ENCODE measurements around the gene MMP24OS. TPM values are rescaled to one million over a fixed set of nuclear protein-coding genes. Genes with fewer than 3 reads are reported as not detected.

MMP24OS gene
- total RNA-seq, 1 donor from 2014 or later = 63.4 TPM

DNA sequence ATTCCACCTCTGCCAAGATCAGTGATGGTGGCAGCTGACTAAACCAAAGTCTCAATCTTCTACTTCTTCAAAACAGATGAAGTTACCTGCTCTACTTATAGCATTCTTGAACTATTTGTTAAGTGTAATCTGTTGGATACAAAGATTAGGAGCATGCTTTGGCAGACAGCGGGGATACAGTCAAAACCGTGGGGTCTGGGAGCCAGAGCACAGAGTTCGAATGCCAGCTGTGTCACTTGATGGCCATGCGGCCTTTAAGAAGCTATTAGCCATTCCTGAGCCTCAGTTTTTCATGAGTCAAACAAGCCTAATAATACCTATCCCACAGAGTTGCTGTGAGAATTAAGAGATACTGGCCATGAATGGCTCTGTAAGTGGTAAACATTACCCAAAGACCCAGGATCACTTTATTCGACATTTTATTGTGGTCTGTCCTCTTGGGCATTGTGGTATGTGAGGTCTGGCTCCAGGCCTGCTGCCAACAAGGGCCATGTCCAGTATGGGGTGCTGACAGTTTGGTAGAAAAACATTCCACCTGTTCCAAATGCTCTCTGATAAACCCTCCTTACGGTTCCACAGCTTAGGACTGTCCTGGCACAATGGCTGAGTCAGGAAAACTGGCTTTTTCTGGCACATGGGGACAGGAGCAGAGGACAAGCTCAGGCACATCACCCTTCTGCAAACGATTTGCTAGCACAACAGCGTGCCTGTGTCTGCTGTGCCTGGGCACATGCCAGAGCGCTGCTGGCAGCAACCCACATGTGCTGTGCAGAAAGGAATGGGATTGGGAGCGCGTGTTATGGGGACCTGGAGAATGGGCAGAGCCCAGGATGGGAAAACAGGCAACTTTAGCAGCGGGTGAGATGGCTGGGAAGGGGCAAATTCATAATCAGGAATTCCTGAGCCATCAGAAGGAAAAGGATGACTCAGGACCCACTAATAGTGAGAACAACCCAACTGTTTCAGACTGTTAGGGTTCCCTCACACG is 30.0 kb upstream of the MMP24OS start:
- DNase-seq (ENCODE audit: low spot score) = peak; percentile 85
- intact Hi-C loops (cut with DNase I) = no loop called here

DNA sequence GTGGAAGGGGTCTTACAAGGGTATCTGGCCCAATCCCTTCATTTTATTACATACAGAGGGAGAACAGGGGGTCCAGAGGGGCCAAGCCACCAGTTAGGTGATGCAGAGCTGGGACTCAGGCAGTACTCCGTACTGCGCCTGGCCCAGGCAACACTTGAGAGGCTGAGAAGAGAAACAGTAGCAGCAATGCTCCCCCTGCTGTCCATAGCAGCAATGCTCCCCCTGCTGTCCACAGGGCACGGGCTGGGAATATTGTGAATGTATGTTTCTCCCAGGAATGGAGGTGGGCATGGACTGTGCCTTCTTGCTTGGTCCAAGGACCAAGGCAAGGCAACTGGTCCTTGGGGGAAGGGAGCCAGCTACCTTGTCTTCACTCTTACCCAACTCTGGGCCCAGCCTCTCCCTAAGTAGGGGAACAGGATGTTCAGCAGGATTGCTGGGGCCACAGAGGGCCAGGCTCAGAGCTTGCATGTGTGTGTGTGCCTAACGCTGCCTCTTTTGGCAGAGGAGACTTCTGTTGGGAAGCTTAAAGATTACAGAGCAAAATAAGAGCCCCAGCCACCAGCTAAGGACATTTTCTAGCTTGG is 29.1 kb upstream of the MMP24OS start:
- intact Hi-C loops (cut with DNase I) = no loop called here
- no peak for DNase-seq (ENCODE audit: low spot score)

DNA sequence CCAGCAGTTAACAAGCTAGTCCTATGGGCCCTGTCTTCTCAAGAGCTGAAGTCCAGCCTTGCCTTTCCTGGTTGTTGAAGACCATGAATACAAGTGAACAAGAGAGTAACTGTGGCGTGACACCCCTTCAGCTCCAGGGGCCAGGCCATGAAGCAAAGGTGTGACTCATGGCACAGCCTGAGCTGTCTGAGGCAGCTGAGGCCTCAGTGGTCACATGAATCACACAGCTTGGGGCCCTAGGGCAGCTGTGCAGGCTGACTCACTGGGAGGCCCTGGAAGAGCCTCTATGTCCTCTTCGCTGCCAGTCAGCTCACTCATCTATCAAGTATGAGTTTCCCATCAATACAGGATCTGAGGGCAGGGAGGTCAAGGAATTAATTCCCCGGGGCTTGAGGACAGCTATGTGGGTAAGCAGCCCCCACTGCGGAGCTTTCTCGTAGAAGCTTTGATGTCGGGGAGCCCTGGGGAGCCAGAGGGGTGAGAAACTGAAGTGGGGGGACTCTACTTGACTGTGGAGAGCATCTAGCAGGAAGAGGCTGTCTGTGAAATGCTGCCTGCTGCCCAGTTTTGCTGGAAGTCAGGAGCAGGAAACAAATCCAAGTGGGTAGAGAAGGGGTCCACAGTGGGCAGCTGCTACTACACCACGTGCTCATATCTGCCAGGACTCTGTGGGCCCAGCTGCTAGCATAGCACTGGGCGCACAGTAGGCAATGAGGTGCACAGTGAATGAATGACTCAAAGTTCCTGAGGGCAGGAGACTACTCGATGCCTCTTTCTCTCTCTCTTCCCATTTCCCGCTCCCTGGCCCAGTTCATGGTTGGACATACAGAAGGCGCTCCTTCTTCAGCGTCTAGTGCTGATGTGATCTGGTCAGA is 28.0 kb upstream of the MMP24OS start:
- intact Hi-C loops (cut with DNase I) = loop anchor here (2.0 kb wide), 1 partner anchor 141 kb away; no protein-coding TSS in a partner anchor
- DNase-seq (ENCODE audit: low spot score) = no peak

DNA sequence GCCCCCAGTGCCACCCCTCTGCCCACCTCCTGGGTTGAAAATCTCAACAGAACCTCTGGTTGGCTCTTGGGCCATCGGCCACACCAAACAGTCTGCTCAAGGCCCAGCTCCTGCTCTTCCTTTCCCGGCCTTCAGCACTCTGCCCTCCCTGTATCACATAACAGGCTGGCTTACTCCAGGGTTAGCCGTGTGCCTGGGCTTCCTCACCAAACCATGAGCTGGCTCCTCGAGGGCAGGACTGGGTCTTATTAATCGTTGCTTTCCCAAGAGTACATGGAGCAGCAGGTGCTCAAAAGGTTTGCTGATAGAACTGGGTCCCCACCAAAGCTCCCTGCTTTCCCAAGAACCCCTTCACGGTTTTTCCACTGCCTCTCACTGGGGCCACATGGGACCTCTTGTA is 27.0 kb upstream of the MMP24OS start:
- intact Hi-C loops (cut with DNase I) = loop anchor here (2.0 kb wide), 1 partner anchor 142 kb away; no protein-coding TSS in a partner anchor
- no peak for DNase-seq (ENCODE audit: low spot score)

DNA sequence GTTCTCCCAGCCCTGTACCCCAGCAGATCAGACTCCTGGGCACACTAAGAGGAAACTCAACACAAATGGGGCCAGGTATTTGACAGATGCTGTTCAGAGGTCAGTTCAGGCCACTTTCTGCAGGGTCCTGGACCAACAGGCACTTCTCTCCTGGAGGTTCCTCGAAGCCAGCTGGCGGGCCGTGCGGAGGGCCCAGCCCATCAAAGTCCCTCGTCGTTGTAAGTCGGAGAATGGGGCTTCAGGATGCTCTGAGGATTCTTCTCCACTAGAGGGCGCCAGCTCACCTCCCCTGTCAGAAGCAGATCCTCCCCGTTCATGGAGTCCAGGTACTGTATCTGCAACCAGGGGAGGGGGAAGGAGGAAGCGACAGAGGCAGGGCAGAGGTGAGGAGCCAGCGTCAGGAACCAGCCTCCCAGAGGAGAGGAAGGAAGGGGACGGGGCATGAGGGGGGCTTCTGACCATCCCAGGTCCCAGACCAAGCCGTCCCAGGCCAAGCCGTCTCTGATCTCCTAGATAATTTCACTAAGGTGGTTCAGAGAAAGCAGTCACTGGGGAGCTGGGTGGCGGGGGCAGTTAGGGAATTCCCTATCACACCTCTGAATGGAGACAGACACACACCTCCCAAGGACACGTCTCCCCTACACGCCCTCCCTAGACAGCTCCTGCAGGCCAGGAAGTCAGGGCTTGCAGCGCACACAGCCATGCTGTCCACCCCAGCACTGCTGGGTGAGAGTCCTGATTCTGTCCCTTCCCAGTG is 26.0 kb upstream of the MMP24OS start:
- intact Hi-C loops (cut with DNase I) = loop anchor here (2.0 kb wide), 1 partner anchor 143 kb away; no protein-coding TSS in a partner anchor
- DNase-seq (ENCODE audit: low spot score) = peak; percentile 91

DNA sequence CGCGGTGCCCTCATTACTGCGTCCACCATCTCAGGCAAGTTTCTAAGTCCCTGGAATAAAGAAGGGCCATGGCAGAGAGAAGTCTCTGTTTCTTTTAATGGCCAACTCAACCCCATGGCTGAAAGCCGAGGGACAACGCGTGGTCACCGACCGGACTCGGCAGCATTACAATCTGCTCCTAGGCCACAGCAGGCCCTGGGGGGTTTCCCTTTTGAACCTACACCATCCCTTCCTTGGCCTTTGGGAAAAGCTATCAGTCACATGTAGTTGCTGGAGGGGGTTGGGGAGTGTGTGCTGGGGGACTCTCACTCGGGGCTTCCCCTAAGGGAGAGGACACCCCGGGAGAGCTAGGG is 25.4 kb upstream of the MMP24OS start:
- intact Hi-C loops (cut with DNase I) = no loop called here
- no peak for DNase-seq (ENCODE audit: low spot score)

DNA sequence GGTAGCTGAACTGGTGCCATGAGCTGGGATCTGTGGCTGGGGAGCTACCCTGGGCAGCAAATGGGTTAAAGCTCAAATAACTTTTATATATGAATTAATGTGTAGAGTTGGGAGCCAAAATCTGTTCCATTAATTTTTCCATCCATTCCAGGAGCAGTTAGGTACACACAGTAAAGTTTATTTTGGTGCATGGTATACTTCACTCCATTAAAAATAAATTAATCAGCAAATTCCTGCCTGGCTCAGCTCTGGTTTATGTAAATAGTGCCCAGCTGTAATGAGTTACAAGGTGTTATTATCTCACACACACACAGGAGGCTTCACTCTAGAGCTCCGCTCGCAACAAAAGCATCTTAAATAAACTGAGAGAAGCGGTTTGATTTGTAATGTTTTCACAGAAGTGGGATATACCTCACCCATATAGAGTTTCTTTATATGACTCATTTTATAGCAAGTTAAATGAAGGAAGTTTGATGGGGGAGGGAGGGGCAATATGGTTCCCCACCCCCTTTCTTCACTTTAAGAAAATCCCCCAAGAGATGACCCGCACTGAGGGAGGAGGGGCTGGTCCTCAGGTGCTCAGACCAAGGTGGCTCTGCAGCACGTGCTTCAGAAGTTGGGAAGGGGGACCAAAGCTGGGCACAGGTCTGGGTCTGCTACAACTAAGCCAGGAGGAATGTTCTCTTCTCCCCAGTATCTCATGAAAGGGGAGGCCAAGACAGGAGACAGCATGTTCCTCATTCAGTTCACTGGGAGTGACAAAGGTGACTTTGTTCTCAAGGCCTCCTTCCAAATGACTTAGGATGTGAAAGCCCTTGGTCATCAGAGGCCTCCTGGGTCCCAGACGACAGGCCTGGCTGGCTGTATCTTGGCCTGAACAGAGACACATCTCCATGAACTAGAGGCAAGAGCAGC is 24.8 kb upstream of the MMP24OS start:
- DNase-seq (ENCODE audit: low spot score) = no peak
- intact Hi-C loops (cut with DNase I) = no loop called here

DNA sequence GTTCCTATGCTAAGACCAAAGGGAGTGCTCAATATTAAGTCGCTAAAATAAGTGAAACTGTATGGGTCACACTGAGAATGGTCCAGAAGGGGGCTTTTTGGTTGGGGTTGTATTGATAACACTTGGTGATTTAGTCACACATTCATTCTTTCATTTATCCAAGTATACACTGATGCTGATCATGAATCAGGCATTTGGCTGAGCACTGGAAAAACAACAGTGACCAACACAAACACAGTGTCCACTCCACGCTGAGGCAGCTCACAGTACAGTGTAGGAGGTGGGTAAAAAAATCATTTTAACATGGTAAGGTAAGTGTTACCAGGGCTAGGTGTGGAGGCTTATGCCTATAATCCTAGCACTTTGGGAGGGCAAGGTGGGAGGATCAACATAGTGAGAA is 23.5 kb upstream of the MMP24OS start:
- DNase-seq (ENCODE audit: low spot score) = no peak
- intact Hi-C loops (cut with DNase I) = no loop called here

DNA sequence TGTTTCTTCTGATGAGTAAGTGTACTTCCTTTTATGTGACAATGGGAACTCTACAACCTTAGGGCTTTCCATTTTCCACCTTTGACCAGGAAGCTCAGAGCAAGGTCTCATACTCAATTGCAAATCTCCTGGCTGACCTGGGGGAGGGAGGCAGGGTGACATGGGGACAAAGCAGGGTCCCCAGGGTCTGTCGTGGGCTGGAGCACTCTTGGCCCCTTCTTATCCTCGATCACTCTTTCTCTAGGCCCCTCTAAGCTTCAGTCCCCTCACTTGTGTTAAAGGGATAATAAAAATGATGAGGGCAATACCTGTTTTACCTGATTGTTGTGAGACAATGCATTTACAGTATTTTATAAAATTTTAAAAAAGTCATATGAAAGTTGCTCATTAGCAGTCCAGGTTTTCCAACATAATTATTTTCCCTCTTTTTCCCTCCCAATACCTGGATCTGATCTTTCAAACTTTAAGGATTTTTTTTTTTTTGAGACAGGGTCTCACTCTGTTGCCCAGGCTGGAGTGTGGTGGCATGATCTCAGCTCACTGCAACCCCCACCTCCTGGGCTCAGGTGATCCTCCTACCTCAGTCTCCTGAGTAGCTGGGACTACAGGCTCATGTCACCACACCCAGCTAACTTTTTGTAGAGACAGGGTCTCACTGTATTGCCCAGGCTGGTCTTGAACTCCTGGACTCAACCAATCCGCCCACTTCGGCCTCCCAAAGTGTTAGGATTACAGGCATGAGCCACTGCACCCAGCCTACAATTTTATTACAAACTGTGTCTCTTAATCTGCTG is 22.7 kb upstream of the MMP24OS start:
- DNase-seq (ENCODE audit: low spot score) = no peak
- intact Hi-C loops (cut with DNase I) = no loop called here

DNA sequence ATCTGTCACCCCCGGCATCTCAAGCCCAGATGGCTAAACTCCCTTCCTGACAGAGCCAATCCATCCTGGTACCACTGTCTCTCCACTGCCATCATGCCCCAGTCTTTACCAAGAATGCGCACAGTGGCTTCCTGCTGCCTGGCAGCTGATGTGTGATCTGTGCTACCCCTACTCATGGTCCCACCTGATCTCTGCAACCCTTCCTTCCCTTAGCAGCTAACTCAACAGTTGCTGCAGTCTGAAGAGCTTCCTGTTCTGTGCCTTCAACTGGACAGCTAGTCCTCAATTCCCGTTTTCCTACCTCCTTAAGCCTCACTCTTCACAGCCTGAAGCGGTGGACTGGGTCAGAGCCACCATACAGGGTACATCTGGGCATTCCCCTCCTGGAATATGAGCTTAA is 21.9 kb upstream of the MMP24OS start:
- intact Hi-C loops (cut with DNase I) = no loop called here
- DNase-seq (ENCODE audit: low spot score) = no peak

DNA sequence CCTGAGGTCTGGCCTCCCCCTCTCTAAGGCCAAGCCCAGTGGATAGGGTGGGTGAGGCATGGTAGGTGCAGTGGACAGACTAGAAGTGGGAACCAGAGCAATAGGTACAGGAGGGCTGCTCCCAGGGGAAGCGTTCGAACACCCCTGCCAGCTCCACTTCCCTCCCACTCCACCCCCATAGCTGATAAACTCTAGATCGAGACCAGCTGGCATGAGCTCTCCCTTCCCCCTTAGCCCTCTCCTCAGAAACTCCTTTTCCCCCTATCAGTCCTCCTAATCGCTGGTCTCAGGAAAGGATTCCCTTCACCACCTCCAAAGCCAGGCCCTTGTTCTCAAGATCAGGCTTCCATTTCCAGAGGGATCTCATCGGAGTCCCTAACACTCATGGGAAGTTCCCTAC is 20.3 kb upstream of the MMP24OS start:
- no peak for DNase-seq (ENCODE audit: low spot score)

DNA sequence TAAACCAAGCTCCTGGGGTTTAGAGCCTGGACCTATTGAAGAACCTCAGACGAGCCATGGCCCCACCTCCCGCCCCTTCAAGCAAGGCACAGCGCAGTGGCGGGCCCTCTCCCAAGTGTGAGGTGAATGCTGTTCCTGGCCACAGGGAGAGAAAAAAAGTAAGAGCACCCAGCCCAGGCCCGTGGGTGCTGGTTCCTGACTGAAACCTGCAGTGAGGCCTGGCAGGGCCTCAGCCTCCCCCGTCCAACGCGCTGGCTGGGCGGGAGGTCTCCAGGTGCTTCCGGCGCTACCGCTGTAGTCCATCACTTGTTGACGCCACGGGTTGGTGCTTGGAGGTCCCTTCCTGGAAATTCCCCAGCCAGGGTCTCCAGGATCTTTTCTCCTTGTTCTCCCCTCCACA is 19.8 kb upstream of the MMP24OS start:
- no peak for DNase-seq (ENCODE audit: low spot score)
- intact Hi-C loops (cut with DNase I) = no loop called here

More for the DNA sequence above, 20.3 kb upstream of the MMP24OS start:
- intact Hi-C loops (cut with DNase I) = no loop called here

DNA sequence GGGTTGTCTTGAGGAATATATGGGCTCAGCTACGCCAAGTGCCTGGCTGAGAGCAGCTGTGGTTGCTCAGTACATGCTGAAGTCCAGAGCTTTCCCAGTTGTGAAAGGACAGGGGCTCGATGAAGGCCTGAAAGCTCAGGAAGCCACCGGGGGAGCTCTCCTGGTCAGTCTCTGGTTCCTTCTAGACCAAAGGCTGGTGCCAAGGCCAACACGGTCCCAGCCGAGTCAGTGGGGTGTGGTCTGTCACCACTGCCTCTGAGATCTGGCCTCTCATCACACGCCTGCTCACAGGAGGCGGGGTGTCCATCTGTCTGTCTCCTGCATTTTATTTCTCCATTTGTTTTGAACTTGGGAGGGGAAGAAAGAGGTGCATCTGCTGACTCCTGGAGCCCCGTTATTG is 19.2 kb upstream of the MMP24OS start:
- intact Hi-C loops (cut with DNase I) = no loop called here
- no peak for DNase-seq (ENCODE audit: low spot score)

DNA sequence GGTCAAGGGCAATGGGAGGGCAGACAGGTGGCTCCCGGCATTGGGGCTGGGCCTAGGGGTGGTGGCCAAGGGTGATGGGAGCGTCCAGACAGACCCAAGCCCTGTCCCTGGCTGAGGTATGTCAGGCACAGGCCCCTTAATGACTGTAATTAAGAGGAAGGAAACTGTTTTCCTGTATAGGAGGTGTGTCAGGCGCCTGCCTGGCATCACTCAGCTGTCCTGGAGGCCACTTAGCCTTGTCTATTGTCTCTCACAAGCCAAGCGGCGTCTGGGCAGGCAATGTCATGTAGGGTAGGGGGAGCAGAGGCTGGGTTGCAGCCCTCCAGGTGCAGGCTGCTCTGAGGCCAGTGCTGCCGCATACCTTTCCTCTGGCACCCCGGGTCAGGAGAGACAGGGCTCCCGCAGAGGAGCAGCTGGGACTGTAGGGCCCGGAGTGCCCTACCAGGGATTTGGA is 18.2 kb upstream of the MMP24OS start:
- no peak for DNase-seq (ENCODE audit: low spot score)
- intact Hi-C loops (cut with DNase I) = no loop called here

DNA sequence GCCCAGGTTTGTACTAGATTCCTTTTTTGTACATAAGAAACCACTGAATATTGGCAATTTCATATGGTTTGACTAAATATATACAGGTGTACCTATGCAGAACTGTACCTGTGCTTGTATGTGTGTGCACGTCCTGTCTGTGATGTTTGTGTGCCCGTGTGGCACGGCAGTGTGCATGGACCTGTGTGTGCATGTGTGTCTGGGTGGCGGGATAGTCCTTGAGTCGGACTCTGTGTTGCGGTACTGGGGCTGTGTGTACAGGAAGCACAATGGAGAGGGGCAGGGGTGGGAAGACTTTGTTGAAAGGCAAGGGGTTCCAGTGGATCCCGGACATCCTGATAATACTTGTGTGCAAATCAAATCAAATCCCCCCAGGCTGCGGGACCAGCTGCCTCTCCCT is 17.8 kb upstream of the MMP24OS start:
- intact Hi-C loops (cut with DNase I) = no loop called here
- DNase-seq (ENCODE audit: low spot score) = no peak

DNA sequence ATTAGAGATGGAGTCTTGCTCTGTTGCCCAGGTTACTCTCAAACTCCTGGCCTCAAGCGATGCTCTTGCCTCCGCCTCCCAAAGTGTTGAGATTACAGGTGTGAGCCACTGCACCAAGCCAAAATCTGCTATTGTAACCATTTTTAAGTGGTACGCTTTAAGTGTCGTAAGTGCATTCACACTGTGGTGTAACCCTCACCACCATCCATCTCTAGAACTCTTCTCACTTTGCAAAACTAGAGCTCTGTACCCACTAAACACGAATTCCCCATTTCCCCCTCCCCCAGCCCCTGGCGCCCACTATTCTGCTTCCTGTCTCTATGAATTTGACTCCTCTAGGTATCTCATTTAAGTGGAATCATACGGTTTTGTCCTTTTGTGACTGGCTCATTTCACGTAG is 17.1 kb upstream of the MMP24OS start:
- intact Hi-C loops (cut with DNase I) = no loop called here
- no peak for DNase-seq (ENCODE audit: low spot score)

DNA sequence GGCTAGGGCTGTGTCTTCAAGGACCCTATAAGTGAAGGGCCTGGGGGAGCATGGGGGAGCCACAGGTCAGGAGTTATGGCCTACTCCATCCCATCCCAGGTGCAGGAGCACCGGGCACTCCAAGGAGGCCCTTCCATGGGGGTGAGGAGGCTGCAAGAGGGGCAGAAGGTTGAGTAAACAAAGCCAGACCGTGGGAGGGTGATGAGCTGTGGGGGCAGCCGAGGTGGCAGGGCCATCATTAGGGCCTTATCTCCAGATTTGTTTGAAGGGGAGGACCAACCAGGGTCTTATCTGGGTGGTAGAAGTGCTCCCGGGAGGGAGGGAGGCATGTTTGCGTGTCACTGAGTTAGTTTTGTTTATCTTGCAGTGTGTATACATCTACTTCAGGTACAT is 16.4 kb upstream of the MMP24OS start:
- DNase-seq (ENCODE audit: low spot score) = no peak

More for the DNA sequence above, 16.4 kb upstream of the MMP24OS start:
- intact Hi-C loops (cut with DNase I) = no loop called here
